Measurements from ENCODE around the gene FRMD3.

- TF ChIP-seq CTCF (IDR thresholded peaks at IDR 0.05), result no peak
- no peak for TF ChIP-seq POLR2A (IDR thresholded peaks at IDR 0.05)
These were observed 271.9 kb downstream of the FRMD3 start for GRCh38 chr9:83266331-83266665.
